Measurements from ENCODE around the gene RNF181.

DNA sequence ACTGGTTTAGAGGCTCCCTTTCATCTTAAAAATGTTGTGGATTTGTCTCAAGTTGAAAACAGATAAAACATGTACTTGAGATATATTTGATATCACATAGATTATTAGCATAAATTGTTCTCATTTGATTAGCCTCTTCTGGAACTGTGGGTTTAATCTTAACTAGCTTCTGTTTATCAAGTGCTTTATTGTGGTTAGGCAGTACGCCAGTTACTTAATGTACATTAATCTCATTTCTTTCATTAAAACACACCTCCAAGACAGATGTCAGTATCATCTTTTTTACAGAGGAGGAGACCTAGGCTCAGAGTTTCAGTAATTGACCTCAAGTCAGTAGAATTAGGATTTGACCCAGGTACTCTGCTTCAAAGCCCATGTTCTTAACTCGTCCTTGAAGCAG is 50.6 kb downstream of the RNF181 start:
- TF ChIP-seq EZH2 (optimal IDR thresholded peaks at IDR 0.05; ENCODE audit: low read depth, low read length) = no peak
- TF ChIP-seq, protein P1, sequence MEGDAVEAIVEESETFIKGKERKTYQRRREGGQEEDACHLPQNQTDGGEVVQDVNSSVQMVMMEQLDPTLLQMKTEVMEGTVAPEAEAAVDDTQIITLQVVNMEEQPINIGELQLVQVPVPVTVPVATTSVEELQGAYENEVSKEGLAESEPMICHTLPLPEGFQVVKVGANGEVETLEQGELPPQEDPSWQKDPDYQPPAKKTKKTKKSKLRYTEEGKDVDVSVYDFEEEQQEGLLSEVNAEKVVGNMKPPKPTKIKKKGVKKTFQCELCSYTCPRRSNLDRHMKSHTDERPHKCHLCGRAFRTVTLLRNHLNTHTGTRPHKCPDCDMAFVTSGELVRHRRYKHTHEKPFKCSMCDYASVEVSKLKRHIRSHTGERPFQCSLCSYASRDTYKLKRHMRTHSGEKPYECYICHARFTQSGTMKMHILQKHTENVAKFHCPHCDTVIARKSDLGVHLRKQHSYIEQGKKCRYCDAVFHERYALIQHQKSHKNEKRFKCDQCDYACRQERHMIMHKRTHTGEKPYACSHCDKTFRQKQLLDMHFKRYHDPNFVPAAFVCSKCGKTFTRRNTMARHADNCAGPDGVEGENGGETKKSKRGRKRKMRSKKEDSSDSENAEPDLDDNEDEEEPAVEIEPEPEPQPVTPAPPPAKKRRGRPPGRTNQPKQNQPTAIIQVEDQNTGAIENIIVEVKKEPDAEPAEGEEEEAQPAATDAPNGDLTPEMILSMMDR (IDR thresholded peaks at IDR 0.05; ENCODE audit: low read length) = no peak
- no peak for TF ChIP-seq EZH2phosphoT487 (IDR thresholded peaks at IDR 0.05; ENCODE audit: low read length)

Data from MM.1S (cell line).